HCT116 (cell line): ENCODE results near the gene CNTN5. TPM values are rescaled to one million over a fixed set of nuclear protein-coding genes. Genes with fewer than 3 reads are reported as not detected.

Experiments
- ATAC-seq: fragments of 200-7000 bp; cut with Tn5 transposase; 2 replicates; pipeline ENCODE4 v1.9.1; 2020; ENCODE audit warnings: mild to moderate bottlenecking, moderate library complexity
- BruUV-seq: library from RNA; stranded (reverse); fragments of 400-500 nt; replicated peaks from 2 replicates; lab custom pipeline; 2021; lab: Mats Ljungman, UMichigan
- CTCF ChIA-PET: fragments of 300-600 bp; sonication (Branson Sonifier 250); formaldehyde crosslinking; loops from one replicate; lab custom pipeline; 2021; ENCODE audit warnings: antibody characterized with exemption; lab: Charles Lee
- POLR2A ChIA-PET: fragments of 300-600, 350-600 bp; sonication (Branson Sonifier 250); formaldehyde crosslinking; loops from one replicate; lab custom pipeline; 2021; ENCODE audit warnings: antibody characterized with exemption; lab: Charles Lee
- RAD21 ChIA-PET, 2 experiments: fragments of 300-600 bp; sonication (Branson Sonifier 250); formaldehyde crosslinking; loops; one replicate each; lab custom pipeline; 2023; ENCODE audit warnings: low total read pairs in 2 of 2; ENCODE audit not compliant: uncharacterized antibody in 2 of 2, unreplicated experiment in 2 of 2, low non-redundant PET in 1 of 2; lab: Charles Lee
- DNase-seq: peaks from one replicate; pipeline ENCODE4 v3.0.0-alpha.2; 2010; ENCODE audit warnings: low read depth, low spot score
- H2AFZ ChIP-seq: fragments of 200-600 bp; shearing (Covaris generic), sonication (generic); 2 replicates; pipeline ENCODE4 v1.6.1; 2017; ENCODE audit warnings: low read depth, mixed run types, mixed read lengths, antibody characterized with exemption, low read length; ENCODE audit not compliant: poor library complexity, severe bottlenecking
- H3K27ac ChIP-seq: 2 replicates; pipeline ENCODE4 v1.5.1; 2012; ENCODE audit warnings: low read depth, low read length
- H3K27me3 ChIP-seq: fragments of 200-600 bp; sonication (generic); 2 replicates; pipeline ENCODE4 v1.6.1; 2016; ENCODE audit warnings: mixed run types, low read length, mixed read lengths; ENCODE audit not compliant: insufficient read depth
- H3K36me3 ChIP-seq, 2 experiments: fragments of 200-500 bp in 1 of 2; fragments of 200-600 bp in 1 of 2; sonication (Bioruptor generic) in 1 of 2; sonication (generic) in 1 of 2; 2 replicates each; pipeline versions ENCODE4 v1.5.1 to v1.6.1; 2014 to 2016; ENCODE audit warnings: low read length in 2 of 2, inconsistent platforms in 1 of 2, mixed read lengths in 1 of 2, mixed run types in 1 of 2; ENCODE audit not compliant: insufficient read depth in 2 of 2, control insufficient read depth in 1 of 2
- H3K4me1 ChIP-seq, 2 experiments: fragments of 200-600 bp in 1 of 2; sonication (generic) in 1 of 2; 2 replicates each; pipeline versions ENCODE4 v1.5.1 to v1.6.1; 2012 to 2017; ENCODE audit warnings: low read length in 2 of 2, inconsistent platforms in 1 of 2, mild to moderate bottlenecking in 1 of 2, mixed read lengths in 1 of 2, mixed run types in 1 of 2, moderate library complexity in 1 of 2; ENCODE audit not compliant: insufficient read depth in 2 of 2, control insufficient read depth in 1 of 2
- H3K4me2 ChIP-seq: fragments of 200-600 bp; sonication (generic); 2 replicates; pipeline ENCODE4 v1.6.1; 2017; ENCODE audit warnings: mixed run types, low read length, mixed read lengths
- H3K4me3 ChIP-seq, 2 experiments: fragments of 200-600 bp in 1 of 2; sonication (generic) in 1 of 2; replicated peaks in 1 of 2; 2 replicates each; pipeline ENCODE4 v1.5.1; 2011 to 2016; ENCODE audit warnings: low read length in 2 of 2, control low read depth in 1 of 2, low read depth in 1 of 2, mild to moderate bottlenecking in 1 of 2, mixed read lengths in 1 of 2, mixed run types in 1 of 2
- H3K79me2 ChIP-seq: fragments of 200-600 bp; sonication (generic); 2 replicates; pipeline ENCODE4 v1.6.1; 2017; ENCODE audit warnings: mild to moderate bottlenecking, mixed run types, low read length, moderate library complexity, mixed read lengths; ENCODE audit not compliant: insufficient read depth
- H3K9ac ChIP-seq: fragments of 200-600 bp; sonication (generic); 2 replicates; pipeline ENCODE4 v1.6.1; 2016; ENCODE audit warnings: low read length, mixed read lengths
- H3K9me2 ChIP-seq: fragments of 200-600 bp; sonication (generic), shearing (Covaris generic); 2 replicates; pipeline ENCODE4 v1.6.1; 2017; ENCODE audit warnings: mixed run types, mild to moderate bottlenecking, moderate library complexity; ENCODE audit not compliant: insufficient read depth
- H3K9me3 ChIP-seq, 2 experiments: fragments of 200-500 bp in 1 of 2; fragments of 200-600 bp in 1 of 2; sonication (Bioruptor generic) in 1 of 2; sonication (generic) in 1 of 2; 2 replicates each; pipeline ENCODE4 v1.6.1; 2014 to 2017; ENCODE audit warnings: low read length in 2 of 2, mixed read lengths in 2 of 2, inconsistent platforms in 1 of 2, low read depth in 1 of 2, mild to moderate bottlenecking in 1 of 2, mixed run types in 1 of 2, moderate library complexity in 1 of 2; ENCODE audit not compliant: control insufficient read depth in 1 of 2, insufficient read depth in 1 of 2
- H4K20me1 ChIP-seq: fragments of 200-600 bp; sonication (generic), shearing (Covaris generic); 2 replicates; pipeline ENCODE4 v1.6.1; 2017; ENCODE audit warnings: mixed run types, mild to moderate bottlenecking, moderate library complexity; ENCODE audit not compliant: insufficient read depth
- ELF1 ChIP-seq: IDR thresholded peaks from 2 replicates; pipeline ENCODE4 v1.6.1; 2012; ENCODE audit warnings: low read depth, borderline replicate concordance
- EZH2phosphoT487 ChIP-seq: fragments of 200-600 bp; IDR thresholded peaks from 2 replicates; pipeline ENCODE4 v1.6.1; 2018; ENCODE audit warnings: antibody characterized with exemption, borderline replicate concordance
- MAX ChIP-seq: IDR thresholded peaks from 2 replicates; pipeline ENCODE4 v1.6.1; 2012
- POLR2A ChIP-seq: IDR thresholded peaks from 2 replicates; pipeline ENCODE4 v1.7.0; 2011; ENCODE audit warnings: borderline replicate concordance; ENCODE audit not compliant: insufficient read depth, insufficient read length; ENCODE audit errors: extremely low read depth
- POLR2AphosphoS5 ChIP-seq: IDR thresholded peaks from 2 replicates; pipeline ENCODE4 v1.6.1; 2011; ENCODE audit warnings: mild to moderate bottlenecking, low read depth, low read length, moderate library complexity
- REST ChIP-seq: IDR thresholded peaks from 2 replicates; pipeline ENCODE4 v1.6.1; 2012; ENCODE audit warnings: low read depth
- SIN3A ChIP-seq: IDR thresholded peaks from 2 replicates; pipeline ENCODE4 v1.6.1; 2012; ENCODE audit warnings: low read depth
- SRF ChIP-seq: IDR thresholded peaks from 2 replicates; pipeline ENCODE4 v1.6.1; 2012; ENCODE audit warnings: low read depth
- TCF7L2 ChIP-seq: IDR thresholded peaks from 2 replicates; pipeline ENCODE4 v1.7.0; 2011; ENCODE audit warnings: borderline replicate concordance, inconsistent platforms; ENCODE audit not compliant: insufficient read depth, insufficient read length; ENCODE audit errors: extremely low read depth
- ZFX ChIP-seq: fragments of 450-650 bp; IDR thresholded peaks from 2 replicates; pipeline ENCODE4 v1.6.1; 2017
- intact Hi-C: fragments of 100-400 bp; cut with micrococcal nuclease; formaldehyde crosslinking; loops from 2 replicates; pipeline ENCODE4 v1.10.0; 2022
- total RNA-seq: library from RNA; stranded (reverse); gene quantifications from one replicate; pipeline ENCODE4 v1.2.1, GENCODE V29; 2021; ENCODE audit not compliant: unreplicated experiment
- TF ChIP-seq, protein P1 (sequence below): IDR thresholded peaks from 2 replicates; pipeline ENCODE4 v1.6.1; 2011; ENCODE audit warnings: mild to moderate bottlenecking, low read length, moderate library complexity; ENCODE audit not compliant: insufficient replicate concordance; ENCODE audit errors: extremely low read depth

Gene CNTN5
- total RNA-seq, 1 experiment from 2014 or later = not detected

DNA sequence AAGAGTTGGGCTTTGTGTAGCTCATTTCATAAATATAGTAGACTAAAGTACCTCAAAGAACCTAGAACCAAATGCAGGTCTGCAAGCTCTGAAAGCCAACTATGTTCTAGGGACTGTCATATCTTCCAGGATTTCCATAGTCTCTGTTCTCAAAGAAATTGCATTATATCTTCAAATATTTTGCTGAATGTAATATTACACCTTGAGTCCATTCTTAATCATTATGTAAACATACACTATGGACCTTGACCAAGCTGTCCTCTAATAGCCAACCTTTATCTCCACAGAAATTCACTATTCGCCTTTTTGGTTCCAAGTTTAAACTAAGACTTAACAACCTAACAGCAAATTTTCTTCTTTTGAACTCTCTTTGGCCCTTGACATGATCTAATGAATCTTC lies 987.7 kb downstream of the CNTN5 start:
- Histone ChIP-seq H3K4me2 (no peak overlapping the region), H4K20me1 (no peaks in the 10 kb centered on the region), H2AFZ (no peak overlapping the region), H3K4me3 (no peak overlapping the region), H3K9me3 (peaks cover 0 to 6% of the 10 kb centered on the region in 2 experiments; a peak in 2 of 4 replicates), H3K9me2 (no peaks in the 10 kb centered on the region), H3K36me3 (no peaks in the 10 kb centered on the region), H3K79me2 (no peaks in the 10 kb centered on the region), H3K27ac (no peak overlapping the region), H3K4me1 (no peaks in the 10 kb centered on the region), H3K27me3 (no peaks in the 10 kb centered on the region), H3K9ac (no peak overlapping the region)
- intact Hi-C loops = no loop called here
- ChIA-PET RAD21 (no interaction called here), POLR2A (no interaction called here), CTCF (no interaction called here)
- no peak for TF ChIP-seq TCF7L2
- no peak for TF ChIP-seq EZH2phosphoT487
- TF ChIP-seq SRF = no peak
- no peak for TF ChIP-seq MAX
- no peak for TF ChIP-seq SIN3A
- no peak for TF ChIP-seq ZFX
- TF ChIP-seq POLR2A = no peak
- no peak for TF ChIP-seq REST
- TF ChIP-seq ELF1 = no peak
- TF ChIP-seq POLR2AphosphoS5 = no peak
- TF ChIP-seq, protein P1, sequence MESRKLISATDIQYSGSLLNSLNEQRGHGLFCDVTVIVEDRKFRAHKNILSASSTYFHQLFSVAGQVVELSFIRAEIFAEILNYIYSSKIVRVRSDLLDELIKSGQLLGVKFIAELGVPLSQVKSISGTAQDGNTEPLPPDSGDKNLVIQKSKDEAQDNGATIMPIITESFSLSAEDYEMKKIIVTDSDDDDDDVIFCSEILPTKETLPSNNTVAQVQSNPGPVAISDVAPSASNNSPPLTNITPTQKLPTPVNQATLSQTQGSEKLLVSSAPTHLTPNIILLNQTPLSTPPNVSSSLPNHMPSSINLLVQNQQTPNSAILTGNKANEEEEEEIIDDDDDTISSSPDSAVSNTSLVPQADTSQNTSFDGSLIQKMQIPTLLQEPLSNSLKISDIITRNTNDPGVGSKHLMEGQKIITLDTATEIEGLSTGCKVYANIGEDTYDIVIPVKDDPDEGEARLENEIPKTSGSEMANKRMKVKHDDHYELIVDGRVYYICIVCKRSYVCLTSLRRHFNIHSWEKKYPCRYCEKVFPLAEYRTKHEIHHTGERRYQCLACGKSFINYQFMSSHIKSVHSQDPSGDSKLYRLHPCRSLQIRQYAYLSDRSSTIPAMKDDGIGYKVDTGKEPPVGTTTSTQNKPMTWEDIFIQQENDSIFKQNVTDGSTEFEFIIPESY = no peak
- ATAC-seq = no peak
- no TSS peak for BruUV-seq
- DNase-seq = no peak
